HepG2 (cell line): ENCODE measurements around the gene CELSR3. TPM values are rescaled to one million over a fixed set of nuclear protein-coding genes. Genes with fewer than 3 reads are reported as not detected.
A peak's percentile ranks its signal among the peaks of the same experiment; 100 is the strongest.

Experiments used
- CCDC6 ChIP-seq: sonication (generic); formaldehyde crosslinking; IDR thresholded peaks from 2 replicates; pipeline ENCODE4 v1.8.1; 2022; ENCODE audit warnings: mild to moderate bottlenecking, missing genetic modification reagents, moderate library complexity
- CSRNP2 ChIP-seq: sonication (generic); formaldehyde crosslinking; conservative IDR thresholded peaks from 2 replicates; pipeline ENCODE4 v1.8.0; 2022; ENCODE audit warnings: low read depth, missing genetic modification reagents
- KIAA2018 ChIP-seq: sonication (generic); formaldehyde crosslinking; IDR thresholded peaks from 2 replicates; pipeline ENCODE4 v1.5.0; 2020; ENCODE audit warnings: mild to moderate bottlenecking, missing genetic modification reagents, borderline replicate concordance
- NAIF1 ChIP-seq: sonication (generic); formaldehyde crosslinking; IDR thresholded peaks from 2 replicates; pipeline ENCODE4 v1.5.0; 2020; ENCODE audit warnings: mild to moderate bottlenecking, missing genetic modification reagents, borderline replicate concordance
- PLSCR1 ChIP-seq: sonication (generic); formaldehyde crosslinking; IDR thresholded peaks from 2 replicates; pipeline ENCODE4 v1.5.0; 2020; ENCODE audit warnings: missing genetic modification reagents, mild to moderate bottlenecking, borderline replicate concordance
- SOX13 ChIP-seq, 3 experiments: fragments of 450-650 bp in 1 of 3; sonication (generic) in 1 of 3; formaldehyde crosslinking in 1 of 3; IDR thresholded peaks in 2 of 3; conservative IDR thresholded peaks in 1 of 3; 2 replicates each; pipeline versions ENCODE4 v1.5.0 to v1.6.1; 2016 to 2020; ENCODE audit warnings: antibody characterized with exemption in 1 of 3, mild to moderate bottlenecking in 1 of 3, missing compliant biosample characterization in 1 of 3, missing genetic modification reagents in 1 of 3, moderate library complexity in 1 of 3
- SP4 ChIP-seq: sonication (generic); formaldehyde crosslinking; IDR thresholded peaks from 2 replicates; pipeline ENCODE4 v1.8.1; 2023; ENCODE audit warnings: mild to moderate bottlenecking, missing genetic modification reagents
- SYNCRIP ChIP-seq: fragments of 200-400 bp; formaldehyde crosslinking; IDR thresholded peaks from 2 replicates; pipeline ENCODE4 v1.6.1; 2018; ENCODE audit warnings: mild to moderate bottlenecking, low read depth, low read length; ENCODE audit not compliant: insufficient read depth
- YY1 ChIP-seq: IDR thresholded peaks from 2 replicates; pipeline ENCODE4 v1.6.1; 2011; ENCODE audit warnings: low read length, low read depth, moderate library complexity, mild to moderate bottlenecking; ENCODE audit not compliant: insufficient read depth, insufficient replicate concordance
- ZMAT5 ChIP-seq: sonication (generic); formaldehyde crosslinking; IDR thresholded peaks from 2 replicates; pipeline ENCODE4 v1.5.0; 2020; ENCODE audit warnings: mild to moderate bottlenecking, low read depth, missing genetic modification reagents, borderline replicate concordance
- ZMYM3 ChIP-seq: sonication (generic); formaldehyde crosslinking; IDR thresholded peaks from 2 replicates; pipeline ENCODE4 v1.5.1; 2020; ENCODE audit warnings: mild to moderate bottlenecking, missing genetic modification reagents
- ZNF143 ChIP-seq: sonication (generic); formaldehyde crosslinking; IDR thresholded peaks from 2 replicates; pipeline ENCODE4 v1.4.0; 2020; ENCODE audit warnings: missing genetic modification reagents
- ZNF33A ChIP-seq: sonication (generic); formaldehyde crosslinking; IDR thresholded peaks from 2 replicates; pipeline ENCODE4 v1.5.1; 2020; ENCODE audit warnings: missing genetic modification reagents, mild to moderate bottlenecking, moderate library complexity, borderline replicate concordance
- ZNF576 ChIP-seq: sonication (generic); formaldehyde crosslinking; IDR thresholded peaks from 2 replicates; pipeline ENCODE4 v1.4.0; 2020; ENCODE audit warnings: mild to moderate bottlenecking, missing genetic modification reagents
- polyA plus RNA-seq, 8 experiments: library from polyadenylated mRNA; depleted of rRNA in 3 of 8; stranded (reverse) in 7 of 8; unstranded in 1 of 8; fragments of >200 nt; fragmentation: Illumina TruSeq in 4 of 8; extraction: Trizol in 4 of 8; gene quantifications; 2 replicates each; pipeline versions ENCODE4 v1.2.1 to v1.2.3, GENCODE V29; 2011 to 2016; ENCODE audit warnings: low read depth in 4 of 8, missing spikeins in 1 of 8, mixed read lengths in 1 of 8; ENCODE audit not compliant: insufficient read depth in 1 of 8
- total RNA-seq, 5 experiments: library from RNA; depleted of rRNA; stranded (reverse); fragments of >200 nt; fragmentation: Illumina TruSeq; extraction: Trizol; gene quantifications; 2 replicates each; pipeline ENCODE4 v1.2.3, GENCODE V29; 2016; ENCODE audit warnings: low read depth in 1 of 5

CELSR3 gene
- total and polyA plus RNA-seq, 2 of the 13 experiments (the other 11 are each of a cell fraction or from before 2014, with no cell fraction given): 5.4 to 6.7 TPM

- TF ChIP-seq SOX13 (IDR thresholded peaks at IDR 0.05): no peak; the same call in 1 of the 2 replicates
- TF ChIP-seq SOX13 (CRISPR knock-in tag; conservative IDR thresholded peaks at IDR 0.05 in 1 of 2, IDR thresholded peaks at IDR 0.05 in 1 of 2): no peak
- no peak; the same call in 1 of the 2 replicates for TF ChIP-seq ZNF33A (CRISPR knock-in tag)
- no peak; the same call in 1 of the 2 replicates for TF ChIP-seq CSRNP2 (CRISPR knock-in tag)
- peak; percentile 83; the same call in 1 of the 2 replicates for TF ChIP-seq CCDC6
- no peak for TF ChIP-seq SYNCRIP
- TF ChIP-seq NAIF1 (CRISPR knock-in tag): no peak
- peak; percentile 84 for TF ChIP-seq ZMYM3 (CRISPR knock-in tag)
- TF ChIP-seq KIAA2018 (CRISPR knock-in tag): no peak
- peak; percentile 54 for TF ChIP-seq ZNF143
- TF ChIP-seq SP4: peak; percentile 97
- TF ChIP-seq ZNF576 (CRISPR knock-in tag): no peak
- no peak for TF ChIP-seq PLSCR1 (CRISPR knock-in tag)
- TF ChIP-seq YY1: peak; percentile 33
- no peak for TF ChIP-seq ZMAT5 (CRISPR knock-in tag)
Measured at GRCh38 chr3:48635222-48636021, 27.3 kb downstream of the CELSR3 start, which contains the start of gene SLC26A6 (continued).
